GM19395 (cell line): Measurements from ENCODE around the gene HGFAC.
"Not testable (repeated sequence)": the region's sequence is repeated elsewhere in the genome, so short reads cannot be mapped to it uniquely, and the experiment has no call there.

Source experiments
- ATAC-seq: cut with Tn5 transposase; IDR thresholded peaks from one replicate; pipeline ENCODE4 v1.9.1; 2021; ENCODE audit warnings: mild to moderate bottlenecking, moderate library complexity; ENCODE audit not compliant: unreplicated experiment

Gene HGFAC

DNA sequence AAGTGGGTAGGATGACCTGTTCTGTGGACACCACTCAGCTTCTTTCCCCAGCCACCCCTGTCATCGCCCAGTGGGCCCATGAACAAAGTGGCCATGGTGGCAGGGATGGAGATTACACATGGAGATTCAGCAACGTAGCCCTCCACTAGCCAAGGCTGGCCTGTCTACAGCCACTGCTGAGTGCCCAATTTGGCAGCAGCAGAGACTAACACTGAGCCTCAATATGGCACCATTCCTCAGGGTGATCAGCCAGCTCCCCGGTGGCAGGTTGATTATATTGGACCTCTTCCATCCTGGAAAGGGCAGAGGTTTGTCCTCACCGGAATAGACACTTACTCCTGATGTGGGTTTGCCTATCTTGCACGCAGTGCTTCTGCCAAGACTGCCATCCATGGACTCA, 17.4 kb downstream of the HGFAC start:
- ATAC-seq: not testable (repeated sequence)

DNA sequence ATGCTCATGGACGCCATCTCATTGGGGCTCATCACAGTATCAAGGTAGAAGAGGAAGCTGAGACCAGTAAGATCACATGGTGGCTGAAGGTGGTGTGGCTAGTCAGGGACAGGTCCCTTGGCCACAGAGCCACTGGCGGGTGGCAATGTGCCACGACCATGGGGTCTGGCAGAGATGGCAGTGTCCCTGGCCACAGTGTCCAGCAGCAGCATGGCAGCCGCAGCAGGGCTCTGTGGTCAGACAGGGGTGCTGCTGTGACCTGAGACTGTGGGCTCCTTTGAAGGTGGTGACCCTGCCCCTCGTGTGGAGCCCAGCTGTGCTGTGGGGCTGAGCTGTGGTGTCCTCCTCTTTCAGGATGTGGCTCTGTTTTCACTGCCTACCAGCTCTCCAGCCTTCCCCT, 19.2 kb downstream of the HGFAC start:
- no peak for ATAC-seq

DNA sequence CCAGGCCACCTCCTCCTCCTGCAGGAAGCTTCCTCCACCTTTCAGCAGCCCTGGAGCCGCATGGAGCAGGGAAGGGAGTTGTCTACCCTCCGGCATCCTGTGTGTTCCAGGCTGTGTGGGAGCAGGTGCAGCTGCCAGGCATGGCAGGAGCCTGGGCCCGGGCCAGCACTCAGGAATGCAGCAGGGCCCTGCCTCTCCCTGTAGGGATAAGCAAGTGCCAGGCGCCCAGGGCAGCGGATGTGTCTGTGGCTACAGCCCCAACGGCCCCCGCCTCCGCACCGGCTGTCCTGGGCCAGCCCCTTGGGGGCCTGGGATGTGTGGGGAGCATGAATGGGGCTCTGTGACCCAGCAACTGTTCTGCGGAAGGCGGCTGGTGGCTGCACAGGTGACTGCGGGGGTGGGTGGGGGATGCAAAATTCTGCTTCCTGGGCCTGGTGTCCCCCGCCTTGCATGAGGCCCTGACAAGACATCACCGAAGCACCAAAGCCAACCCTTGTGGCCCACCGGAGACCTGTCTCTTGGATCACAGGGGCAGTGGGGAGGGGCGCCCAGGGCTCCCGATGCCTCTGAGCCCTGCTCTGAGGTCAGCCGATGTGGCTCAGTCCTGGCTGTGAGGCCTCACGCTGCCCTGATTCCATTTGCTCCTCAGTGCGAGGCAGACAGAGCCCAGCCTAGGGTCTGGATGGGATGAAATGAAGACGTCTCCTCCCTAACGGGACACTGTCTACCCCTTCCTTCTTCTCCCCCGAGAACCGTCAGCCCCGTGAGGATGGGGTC, 19.9 kb downstream of the HGFAC start:
- ATAC-seq: no peak

DNA sequence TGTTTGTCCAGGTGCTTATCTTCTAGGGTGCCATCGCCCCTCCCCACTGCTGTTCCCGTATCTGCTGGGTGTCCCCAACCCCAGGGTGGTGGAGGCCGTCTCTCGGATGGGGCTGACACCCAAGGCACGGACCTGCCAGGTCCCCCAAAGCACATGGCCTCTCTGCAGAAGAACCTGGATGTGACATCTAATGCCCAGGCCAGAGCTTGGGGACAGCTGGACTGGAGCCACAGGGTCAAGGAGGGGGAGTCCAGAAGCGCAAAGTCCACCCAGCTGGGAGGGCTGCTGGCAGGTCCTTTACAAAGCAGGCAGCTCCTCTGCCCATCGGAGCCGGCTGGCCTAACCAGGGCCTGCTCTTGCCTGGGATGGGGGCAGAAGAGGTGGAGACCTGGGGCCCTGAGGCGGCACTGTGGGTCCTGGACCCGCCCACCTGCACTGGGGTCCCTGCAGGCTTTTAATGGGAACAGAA, 20.6 kb downstream of the HGFAC start:
- ATAC-seq: no peak

DNA sequence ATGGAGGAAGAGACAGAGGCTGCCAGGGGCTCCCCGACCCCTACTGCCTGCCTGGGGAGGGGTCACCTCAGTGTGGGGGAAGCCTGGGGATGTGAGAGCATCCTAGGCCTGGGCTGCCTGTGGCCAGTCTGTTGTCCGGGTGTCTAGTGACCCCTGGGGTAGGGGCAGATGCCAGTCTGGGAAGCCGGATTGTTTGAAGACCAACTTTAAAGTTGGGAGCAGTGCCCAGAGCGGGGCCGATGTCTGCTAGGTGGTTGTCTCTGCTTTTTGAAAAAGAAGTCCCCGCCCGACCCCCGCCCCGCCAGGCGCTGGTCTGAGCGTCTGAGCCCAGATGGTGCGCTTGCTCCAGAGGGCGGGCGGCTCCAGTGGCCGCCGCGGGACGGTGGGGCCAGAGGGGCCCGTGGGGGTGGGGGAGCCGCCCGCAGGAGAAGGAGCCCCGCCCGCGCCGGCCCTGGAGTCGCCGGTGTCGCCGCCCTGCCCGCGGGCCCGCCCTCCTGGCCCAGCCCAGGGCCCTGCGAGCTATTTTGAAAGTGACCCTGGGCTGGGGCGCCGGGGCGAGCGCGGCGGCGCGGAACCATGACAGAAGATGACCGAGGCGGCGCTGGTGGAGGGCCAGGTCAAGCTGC, 21.1 kb downstream of the HGFAC start, which contains the start of gene DOK7:
Gene DOK7 (plus strand): TSS at position 517 of the 626 bp plus-strand sequence. CDS start 70 bp downstream, at position 587.
- no peak for ATAC-seq

DNA sequence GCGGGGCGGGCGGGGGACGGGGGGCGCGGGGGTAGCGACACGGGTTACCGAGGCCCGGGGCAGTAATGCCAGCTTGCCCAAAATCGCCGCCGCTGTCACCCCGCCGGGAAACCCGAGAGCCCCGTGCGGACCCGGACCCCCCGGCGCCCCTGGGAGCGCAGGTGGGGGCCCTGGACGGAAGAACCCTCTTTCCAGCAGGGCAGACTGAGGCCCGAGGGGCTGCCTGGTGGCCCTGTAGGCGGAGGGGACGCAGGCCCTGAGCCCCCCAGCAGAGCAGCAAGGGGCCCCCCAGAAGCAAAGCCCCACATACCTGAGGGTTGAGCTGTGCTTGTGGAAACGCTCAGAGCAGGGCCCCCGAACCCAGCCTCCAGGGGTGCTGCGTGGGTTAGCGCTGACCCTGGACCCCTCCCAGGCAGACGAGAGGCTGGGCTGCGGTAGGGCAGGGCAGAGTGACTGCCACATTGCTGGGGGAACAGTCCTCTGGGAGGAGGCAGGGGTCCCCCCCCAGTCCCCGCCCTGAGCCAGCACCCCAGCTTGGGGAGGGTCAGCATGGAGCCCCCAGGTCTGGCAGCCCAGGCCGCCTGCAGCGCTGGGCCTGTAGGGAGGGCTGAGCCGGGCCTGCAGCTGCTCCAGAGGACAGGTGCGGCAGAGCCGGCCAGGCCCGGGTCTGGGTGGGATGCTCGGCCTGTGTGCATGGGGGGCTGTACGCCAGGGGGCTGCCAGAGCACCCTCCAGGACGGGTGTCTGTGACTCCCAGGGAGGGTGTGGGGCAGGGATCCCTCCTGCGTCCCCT, 22.0 kb downstream of the HGFAC start:
- ATAC-seq: no peak

DNA sequence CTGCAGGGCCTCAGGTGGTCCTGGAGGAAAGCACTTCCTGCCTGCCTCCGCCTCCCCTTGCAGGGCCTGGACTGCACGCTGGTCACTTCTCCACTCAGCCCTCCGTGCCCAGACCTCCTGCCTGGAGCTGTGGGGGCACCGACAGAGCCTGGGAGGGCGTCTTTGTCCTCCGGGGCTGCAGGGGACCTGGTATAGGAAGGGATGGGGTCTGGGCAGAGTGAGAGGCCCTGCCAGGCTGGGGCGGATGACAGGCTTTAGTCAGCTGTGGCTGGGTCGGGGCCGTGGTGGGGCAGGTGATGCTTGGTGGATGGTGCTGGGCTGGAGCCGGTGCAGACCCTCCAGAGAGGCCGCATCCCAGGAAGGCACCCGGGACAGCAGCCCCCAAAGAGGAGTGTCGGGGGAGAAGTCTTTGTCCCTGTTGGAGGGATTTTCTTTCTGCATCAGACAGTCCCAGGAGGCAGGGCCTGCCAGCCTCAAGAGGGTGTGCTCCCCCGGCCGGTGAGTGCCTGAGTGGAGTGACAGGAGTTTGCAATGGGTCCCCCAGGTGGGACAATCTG, 22.7 kb downstream of the HGFAC start:
- no peak for ATAC-seq

DNA sequence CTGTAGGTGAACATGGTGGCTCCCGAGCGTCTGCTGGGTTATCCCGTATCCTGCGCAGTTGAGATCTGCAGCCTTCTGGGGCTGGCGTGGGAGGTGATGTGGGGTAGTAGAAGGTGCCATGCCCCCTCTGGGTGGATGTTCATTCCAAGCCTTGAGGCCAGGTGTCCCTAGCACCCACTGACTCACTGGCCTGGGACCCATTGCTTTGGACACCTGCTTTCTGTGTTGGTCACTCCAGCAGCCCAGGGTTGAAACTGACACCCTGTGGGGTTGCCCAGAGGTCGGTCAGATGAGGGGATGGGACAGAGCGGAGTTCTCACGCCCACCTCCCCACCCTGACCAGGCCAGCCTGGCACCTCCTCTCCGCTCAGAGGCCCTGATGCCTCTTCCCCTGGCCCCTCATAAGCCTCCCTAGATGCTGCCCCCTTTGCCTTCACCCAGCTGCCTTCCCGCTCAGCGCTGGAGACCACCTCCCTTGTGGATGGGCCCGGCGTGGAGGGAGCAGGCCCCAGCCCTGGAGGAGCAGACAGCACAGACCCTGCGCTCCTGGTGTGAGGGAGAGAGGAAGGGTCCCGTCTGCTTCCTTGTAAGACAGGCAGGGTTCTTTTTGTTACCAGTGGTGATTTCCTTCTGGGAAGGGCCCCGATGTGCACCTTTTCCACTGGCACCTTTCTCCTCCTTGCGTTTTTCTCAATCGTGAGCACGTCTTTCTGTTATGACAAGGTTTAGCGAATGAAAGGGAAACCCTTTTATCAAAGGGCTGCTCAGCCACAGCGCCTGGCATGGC, 23.3 kb downstream of the HGFAC start:
- ATAC-seq: no peak

DNA sequence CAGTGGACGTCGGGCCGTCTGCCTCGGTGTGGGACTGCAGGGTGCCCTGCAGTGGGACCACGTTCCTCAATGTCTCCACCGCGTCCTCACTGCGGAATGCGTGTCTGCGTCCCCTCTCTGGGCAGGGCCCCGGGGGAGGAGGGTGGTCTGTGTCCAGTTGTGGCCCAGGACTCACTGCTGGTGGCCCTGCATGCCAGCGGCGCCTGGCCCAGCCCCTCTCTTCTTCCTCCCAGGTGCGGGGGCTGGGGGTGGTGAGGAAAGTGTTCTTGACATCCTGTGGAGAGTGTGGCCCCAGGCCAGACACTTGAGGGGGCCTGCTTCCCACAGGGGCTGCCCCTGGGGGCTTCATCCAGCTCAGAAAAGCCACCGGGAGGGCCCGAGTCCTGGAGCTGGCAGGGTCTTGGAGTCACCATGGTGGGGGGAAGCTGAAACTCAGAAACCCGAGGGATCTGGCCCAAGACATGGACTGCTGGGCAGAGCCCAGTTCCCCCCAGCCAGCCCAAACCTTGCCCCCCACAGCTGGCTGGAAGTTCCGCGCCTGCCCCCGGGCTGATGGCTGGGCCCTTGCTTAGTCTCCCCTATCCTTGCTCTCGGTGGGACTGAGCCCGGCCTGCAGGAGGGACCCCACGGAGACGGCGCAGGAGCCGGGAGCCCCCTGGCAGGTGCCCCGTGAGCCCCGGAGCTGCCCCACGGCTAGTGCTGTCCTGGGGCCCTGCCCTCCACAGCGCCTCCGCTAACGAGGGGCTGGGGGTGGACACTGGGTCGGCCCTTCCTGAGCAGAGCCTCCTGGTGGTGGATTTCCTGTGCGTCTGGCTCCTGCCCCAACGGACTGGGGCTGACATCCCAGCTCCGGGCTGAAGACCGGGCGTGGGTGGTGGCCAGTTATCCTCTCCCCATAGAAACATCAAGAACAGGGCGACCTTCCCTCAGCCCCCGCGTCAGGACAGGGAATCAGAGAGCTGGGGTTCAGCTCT, 24.2 kb downstream of the HGFAC start:
- ATAC-seq: no peak

DNA sequence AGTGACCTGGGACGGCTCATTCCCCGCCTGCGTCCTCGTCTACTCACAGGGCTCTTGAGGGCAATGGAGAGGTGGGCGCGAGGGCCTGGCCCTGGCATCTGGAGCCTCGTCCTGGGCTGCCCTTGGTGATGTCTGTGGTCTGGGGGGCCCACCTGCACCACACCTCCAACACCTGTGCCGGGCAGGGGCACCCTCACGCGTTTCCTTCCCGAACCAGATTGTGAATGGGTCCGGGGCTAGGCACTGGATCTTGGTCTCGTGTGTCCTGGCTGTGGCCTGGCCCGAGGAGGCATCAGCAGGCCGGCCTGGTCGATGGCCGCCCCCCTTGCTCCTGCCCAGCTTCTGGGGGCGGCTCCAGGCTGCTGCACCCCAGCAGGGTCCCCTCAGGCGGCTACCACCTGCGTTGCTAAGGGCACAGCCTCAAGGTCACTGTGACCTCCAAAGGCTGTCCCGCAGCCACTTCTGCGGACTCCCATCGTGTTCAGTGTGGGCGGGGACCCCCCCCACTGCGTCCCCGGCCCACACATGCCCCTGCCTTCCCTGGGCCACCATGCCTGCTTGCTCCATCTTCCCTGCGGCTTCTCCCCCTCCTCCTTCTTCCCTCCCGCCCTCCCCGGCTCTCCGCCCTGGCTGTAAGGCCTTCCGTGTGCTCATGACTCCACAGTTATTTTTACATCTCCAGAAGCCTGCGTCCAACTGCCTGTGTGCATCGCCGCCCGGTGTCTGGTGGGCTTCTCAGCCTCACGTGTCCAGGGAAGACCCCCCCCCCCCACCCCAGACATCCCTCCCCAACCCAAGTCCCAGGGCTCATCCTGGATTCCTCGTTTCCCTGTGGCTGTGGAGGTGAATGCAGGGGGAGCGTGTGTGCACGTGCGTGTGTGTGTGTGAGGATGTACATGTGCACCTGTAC, 25.2 kb downstream of the HGFAC start:
- no peak for ATAC-seq

DNA sequence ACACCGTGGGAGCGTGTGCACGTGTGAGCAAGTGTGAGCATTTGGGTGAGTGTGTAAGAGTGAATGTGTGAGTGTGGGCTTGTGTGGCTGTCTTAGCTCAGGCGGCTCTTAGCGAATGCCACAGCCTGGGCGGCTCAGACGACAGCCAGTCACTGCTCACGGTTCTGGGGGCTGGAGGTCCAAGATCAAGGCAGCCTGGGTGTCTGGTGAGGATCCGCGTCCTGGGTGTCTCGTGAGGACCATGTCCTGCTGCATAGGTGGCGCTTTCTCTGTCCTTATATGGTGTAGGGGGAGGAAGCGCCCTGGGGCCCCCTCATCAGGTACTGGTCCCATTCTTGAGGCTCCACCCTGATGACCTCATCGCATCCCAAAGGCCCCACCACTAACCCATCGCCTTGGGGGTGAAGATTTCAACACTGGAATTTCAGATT, 25.8 kb downstream of the HGFAC start:
- no peak for ATAC-seq

DNA sequence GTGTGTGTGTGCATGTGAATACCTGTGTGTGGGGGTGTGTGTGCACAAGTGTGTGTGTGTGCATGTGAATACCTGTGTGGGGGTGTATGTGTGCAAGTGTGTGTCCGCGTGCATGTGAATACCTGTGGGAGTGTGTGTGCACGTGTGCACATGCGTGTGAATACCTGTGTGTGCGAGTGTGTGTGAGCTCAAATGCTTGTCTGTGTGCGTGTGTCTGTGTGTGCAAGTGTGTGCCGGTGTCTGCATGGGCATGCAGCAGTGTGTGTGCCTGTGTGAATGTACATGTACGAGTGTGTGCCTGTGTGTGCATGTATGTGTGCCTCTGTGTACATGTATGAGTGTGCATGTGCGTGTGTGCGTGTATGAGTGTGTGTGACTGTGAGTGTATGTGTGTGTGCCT, 26.4 kb downstream of the HGFAC start:
- no peak for ATAC-seq

DNA sequence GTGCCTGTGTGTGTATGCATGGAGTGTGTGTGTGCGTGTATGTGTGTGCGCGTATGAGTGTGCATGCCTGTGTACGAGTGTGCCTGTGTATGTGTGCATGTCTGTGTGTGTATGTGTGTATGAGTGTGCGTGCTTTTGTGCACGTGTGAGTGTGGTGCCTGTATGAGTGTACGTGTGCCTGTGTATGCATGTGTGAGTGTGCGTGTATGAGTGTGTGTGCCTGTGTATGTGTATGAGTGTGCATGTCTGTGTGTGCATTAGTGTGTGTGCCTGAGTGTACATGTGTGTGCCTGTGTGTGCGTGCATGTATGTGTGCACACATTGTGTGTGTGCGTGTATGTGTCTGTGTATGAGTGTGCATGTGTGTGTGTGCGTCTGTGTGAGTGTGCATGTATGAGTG, 27.0 kb downstream of the HGFAC start:
- ATAC-seq: no peak

DNA sequence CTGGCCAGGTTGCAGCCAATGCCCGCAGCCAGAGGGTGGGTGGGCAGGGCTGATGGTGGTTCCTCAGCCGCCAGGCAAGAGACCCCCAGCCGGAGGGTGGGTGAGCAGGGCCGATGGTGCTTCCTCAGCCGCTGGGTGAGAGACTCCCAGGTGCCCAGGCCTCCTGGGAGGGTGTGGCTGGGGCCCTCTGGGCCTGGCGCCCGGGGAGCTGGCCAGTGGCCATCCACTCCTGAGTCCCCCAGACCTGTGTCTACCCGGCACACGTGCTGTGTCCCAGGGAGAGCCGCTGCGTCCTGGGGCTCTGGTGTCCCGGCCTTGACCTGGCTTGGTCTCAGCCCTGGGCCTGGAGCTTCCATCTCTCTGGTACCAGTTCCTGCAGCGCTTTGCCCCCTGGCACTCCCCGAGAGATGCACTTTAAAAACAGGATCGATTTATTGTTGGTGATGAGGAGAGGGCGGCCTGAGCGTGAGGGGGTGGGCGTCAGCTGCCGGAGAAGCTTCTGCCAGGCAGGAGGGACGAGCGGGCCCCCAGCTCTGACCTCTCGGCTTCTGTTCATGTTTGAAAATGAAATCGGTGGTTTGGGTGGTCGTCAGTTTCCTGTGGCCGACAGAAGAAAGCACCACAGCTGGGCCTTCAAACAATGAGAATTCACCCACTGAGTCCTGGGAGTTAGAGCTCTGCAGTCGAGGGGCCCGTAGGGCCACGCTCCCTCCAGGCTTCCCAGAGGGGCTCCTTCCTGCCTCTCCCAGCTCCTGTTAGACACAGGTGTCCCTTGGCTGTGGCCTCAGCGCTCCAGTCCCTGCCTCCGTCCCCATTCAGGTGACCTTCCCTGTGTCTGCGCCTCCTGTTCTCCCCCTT, 27.8 kb downstream of the HGFAC start:
- no peak for ATAC-seq

DNA sequence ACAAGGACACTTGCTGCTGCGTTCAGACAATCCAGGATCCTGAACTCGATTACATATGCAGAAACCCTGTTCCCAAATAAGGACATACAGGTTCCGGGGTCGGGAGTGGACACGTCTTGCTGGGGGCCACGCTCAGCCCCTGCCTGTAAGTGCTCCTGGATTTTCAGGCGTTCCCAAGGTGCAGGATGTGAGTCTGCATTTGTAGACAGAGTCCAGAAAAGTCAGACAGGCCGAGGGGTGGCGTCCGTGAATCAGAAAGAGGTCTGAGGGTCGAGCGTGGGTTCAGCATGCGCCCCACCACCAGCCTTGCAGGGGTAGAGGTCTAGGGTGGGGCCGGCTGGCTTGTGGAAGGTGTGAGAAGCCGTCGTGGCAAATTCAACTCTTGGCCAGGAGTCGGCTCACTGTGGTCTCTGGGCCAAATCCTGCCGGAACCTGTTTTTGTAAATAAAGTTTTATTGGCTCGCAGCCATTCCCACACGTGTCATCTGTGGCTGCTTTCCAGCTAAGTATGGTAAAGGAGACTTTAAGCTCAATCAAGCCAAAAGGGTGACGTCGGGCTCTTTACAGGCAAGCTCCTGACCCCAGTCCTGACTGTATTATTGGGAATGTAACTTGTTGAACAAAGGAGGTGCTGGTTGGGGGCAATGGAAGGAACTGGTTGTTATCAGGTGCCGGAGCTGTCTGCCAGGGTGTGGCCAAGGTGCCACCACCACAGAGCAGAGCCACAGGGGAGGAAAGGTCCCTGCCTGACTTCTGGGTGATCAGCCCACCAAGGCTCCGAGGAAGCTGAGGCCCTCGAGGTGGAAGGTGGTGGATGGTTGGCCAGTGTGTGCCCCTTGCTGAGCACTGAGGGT, 28.7 kb downstream of the HGFAC start:
- no peak for ATAC-seq

DNA sequence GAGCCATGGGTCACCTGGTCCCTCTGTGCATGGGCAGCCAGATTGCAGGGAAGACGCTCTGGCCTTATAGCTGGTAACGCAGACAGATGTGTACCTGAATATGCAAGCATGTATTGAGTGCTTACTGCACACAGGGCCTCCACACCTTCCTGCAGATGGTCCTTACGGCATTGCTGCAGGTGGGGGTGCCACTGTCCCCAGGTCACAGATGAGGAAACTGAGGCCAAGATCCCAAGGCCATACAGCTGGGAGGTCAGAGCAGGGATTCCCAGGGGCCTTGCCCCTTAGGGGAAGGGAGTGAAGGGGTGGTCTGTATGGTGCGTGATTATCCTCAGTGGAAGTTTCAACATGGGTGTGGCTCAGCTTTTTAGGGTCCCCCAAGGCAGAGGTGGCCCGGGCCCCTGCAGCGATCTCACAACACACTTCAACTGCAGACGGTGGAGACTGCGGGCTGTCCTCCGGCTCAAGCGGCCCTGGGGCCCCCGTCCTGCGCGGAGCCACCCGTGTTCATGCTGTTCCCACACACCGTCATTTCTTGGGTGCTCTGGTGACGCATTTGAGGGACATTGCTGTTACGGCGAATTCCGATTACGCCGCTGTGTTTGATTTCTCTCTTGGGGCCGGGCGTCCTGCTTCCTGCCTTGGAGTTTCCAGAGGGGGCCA, 29.5 kb downstream of the HGFAC start:
- ATAC-seq: no peak
